CD4-positive, alpha-beta T cell treated with Interleukin-21 for 1 hour (primary cell): ENCODE measurements around the gene STRIP1.
A peak's percentile ranks its signal among the peaks of the same experiment; 100 is the strongest.
"Not testable (repeated sequence)": the region's sequence is repeated elsewhere in the genome, so short reads cannot be mapped to it uniquely, and the experiment has no call there.

Source experiments
- DNase-seq: peaks from one replicate; pipeline ENCODE4 v3.0.0-alpha.2; 2020

The STRIP1 gene

DNA sequence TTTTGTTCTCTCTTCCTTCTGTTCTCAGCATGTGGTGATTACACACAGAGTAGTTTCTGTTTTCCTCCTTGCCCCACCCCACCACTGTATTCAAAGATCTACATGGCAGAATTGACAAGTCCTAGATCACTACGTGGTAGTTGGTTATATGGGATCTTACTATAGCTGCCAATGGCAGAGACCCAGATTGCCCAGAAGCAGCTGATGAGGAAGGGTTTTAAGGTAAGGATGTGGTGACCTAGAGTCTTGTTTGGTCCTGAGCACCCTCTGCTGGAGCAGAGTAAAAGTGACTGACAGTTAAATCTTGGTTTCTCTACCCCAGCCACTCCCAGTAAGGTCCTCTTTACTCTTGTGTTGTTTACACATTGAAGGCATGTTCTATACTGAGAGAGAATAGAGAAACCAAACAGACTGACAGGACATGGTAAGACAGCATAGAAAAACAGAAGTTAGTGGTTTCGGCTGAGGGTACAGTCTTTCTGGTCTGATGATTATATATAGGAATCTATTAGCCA is 22.8 kb upstream of the STRIP1 start:
- DNase-seq: peak; percentile 62

DNA sequence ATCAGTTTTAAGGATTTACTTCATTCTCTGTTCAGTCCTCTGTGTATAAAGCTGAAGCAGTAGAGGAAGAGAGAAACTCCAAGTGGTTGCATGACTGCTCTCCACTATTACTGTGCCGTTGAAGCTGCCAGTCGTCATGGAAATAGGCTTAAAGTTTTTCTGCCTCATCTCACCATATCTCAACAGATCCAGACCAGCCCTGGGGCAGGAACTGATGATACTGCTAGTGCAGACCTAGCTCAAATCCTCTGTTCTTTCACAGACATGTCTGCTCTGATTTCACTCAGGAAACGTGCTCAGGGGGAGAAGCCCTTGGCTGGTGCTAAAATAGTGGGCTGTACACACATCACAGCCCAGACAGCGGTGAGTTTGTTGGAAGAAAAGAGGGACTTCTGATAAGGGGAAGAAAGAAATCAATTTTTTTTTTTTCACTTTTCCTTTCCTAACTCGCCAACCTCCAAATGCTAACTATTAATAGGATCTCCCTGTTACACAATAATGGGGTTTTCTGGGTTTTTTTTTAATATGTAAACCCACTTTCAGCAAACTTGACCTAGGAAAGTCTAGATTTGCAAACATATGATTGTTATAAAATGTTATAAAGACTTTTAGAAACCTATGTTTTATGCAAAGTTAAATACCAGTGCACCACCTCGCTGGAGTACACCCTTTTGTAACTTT is 22.2 kb upstream of the STRIP1 start:
- no peak for DNase-seq

DNA sequence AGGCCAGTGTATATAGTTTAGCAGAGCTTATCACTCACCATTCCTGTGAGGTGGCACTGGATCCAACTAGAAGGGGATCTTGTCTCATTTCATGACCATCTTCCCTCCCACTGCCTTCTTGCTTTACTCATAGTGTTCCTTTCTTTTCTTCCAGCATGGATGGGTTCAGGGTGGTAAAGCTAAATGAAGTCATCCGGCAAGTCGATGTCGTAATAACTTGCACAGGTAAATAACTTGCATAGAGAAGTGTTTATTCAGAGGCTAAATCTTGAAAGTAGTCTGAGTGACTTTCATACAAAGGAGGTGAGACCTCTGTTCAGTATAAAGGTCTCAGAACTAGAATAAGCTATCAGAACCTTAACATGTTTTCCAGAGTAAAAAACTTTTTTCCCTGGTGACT is 16.6 kb upstream of the STRIP1 start:
- no peak for DNase-seq

DNA sequence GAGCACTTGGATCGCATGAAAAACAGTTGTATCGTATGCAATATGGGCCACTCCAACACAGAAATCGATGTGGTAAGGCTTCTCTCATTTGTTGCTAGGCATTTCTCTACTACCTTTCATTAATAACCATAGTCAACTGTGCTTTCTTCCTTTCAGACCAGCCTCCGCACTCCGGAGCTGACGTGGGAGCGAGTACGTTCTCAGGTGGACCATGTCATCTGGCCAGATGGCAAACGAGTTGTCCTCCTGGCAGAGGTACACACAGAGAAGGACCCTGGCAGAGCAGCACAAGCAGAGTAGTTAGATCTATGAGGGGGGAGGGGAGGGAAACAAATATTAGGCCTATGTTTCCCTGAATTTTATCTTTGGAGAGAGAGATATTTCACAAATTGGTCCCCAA is 16.0 kb upstream of the STRIP1 start:
- DNase-seq: no peak

DNA sequence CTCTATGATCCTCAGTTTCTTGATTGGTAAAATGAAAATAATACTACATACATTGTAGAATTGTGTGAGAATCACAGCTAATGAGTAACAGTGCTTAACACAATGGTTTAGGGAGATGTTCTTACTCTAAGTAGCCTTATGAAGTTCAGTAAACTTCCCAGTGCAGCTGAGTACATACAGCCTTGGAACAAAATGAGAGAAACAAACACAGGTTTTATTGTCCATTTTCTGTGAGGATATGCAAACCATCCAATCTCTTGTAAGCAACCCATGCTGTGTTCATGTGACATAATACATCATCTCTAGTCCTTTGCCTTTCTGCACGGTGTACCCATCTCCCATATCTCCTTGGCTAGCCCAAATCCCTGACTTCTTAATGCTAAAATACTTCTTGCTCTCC is 14.7 kb upstream of the STRIP1 start:
- DNase-seq: no peak

DNA sequence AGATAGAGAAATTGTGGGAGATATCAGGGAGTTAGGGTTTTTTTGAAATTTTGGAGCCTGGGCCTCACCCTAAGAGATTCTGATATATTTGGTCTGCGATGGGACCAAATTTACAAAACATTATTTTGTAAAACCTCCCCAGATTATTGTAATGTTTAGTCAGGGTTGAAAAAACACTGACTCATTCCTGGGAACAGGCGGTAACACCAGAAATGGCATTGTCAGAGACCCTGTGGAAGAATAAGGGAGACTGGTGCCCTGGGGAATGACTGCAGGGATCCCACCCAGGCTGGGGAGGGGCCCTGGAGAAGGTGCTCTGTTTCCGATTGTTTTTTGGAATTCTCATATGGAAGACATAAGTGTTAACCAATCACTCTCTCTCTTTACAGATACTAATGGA is 13.1 kb upstream of the STRIP1 start:
- DNase-seq: no peak

DNA sequence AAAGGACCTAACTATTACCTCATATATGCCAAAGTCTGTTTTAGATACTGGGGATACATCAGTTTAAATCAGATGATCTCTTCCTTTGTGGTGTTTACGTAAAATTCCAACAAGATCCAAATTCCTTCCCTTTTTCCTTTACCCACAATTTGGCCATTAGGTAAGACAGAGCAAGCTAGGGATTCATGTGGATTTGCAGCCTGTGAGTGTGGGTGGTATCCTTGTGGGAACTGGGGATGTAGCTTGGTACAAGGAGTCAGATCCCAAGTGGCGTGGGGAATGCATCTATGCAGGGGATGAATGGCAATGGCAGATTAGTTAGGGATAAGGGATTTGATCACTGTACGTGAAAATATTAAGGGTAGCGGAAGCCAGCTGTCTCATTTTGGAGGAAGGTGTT is 9.8 kb upstream of the STRIP1 start:
- DNase-seq: no peak

DNA sequence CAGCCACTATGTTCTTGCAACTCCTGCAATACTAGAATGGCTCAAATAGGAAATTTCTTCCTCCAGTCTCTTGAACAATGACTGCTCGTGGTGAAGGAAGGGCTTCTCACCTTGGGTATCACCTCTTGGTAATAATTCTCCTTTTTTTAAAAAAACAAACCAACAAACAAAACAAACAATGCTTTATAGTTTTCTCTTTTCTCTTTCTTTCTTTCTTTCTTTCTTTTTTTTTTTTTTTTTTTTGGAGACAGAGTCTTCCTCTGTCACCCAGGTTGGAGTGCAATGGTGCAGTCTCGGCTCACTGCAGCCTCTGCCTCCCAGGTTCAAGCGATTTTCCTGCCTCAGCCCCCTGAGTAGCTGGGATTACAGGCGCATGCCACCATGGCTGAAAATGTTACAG is 3.7 kb upstream of the STRIP1 start:
- DNase-seq: not testable (repeated sequence)

DNA sequence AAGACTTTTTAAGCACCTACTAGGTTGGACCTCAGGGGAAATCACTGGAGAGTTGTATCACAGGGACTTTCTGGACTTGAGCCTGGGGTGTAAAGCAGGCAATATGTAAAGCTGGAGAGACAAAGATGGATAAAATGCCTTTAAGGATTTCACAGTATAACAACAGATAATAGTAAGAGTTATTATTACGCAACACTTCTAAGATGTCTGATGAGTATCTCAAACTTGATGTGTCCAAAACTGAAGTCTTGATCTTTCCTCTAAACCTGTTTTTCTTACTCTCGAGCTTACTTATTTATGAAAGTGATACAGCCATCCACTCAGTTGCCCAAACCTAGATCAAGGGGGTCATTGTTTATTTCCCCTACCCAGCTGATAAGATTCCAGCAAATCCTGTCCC is 2.1 kb upstream of the STRIP1 start:
- no peak for DNase-seq

DNA sequence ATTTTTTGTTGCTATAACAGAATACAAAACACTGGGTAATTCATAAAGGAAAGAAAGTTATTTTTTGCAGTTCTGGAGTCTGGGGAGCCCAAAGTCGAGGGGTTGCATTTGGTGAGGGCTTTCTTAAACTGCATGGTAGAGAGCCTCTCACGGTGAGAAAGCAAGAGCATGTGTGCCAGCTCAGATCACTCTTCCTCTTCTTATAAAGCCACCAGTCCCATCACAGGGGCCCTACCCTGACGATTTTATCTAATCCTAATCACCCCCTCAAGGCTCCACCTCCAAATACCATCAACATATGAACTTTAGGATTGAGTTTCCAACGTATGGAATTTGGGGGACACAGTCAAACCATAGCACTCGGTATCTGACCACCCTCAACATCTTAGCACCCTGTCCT is 1.0 kb upstream of the STRIP1 start:
- DNase-seq: no peak

DNA sequence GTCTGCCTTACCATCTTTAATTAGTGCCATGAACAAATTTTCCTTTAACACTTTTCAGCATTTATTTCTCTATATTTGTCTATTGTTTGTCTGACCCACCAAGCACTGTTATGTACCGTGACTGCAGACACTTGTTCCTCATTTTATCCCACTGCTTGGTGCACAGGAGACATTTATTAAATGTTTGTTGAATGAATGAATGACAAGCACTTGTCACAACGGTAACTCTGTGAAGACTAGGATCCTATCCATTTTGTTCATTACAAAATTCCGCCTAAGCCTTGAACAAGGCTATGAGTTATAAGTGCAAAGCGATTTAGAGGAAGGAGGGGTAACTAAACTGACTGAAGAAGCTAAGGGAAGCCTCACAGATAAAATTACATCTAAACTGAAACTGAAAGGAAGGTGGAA is 379 bp upstream of the STRIP1 start:
- DNase-seq: no peak

DNA sequence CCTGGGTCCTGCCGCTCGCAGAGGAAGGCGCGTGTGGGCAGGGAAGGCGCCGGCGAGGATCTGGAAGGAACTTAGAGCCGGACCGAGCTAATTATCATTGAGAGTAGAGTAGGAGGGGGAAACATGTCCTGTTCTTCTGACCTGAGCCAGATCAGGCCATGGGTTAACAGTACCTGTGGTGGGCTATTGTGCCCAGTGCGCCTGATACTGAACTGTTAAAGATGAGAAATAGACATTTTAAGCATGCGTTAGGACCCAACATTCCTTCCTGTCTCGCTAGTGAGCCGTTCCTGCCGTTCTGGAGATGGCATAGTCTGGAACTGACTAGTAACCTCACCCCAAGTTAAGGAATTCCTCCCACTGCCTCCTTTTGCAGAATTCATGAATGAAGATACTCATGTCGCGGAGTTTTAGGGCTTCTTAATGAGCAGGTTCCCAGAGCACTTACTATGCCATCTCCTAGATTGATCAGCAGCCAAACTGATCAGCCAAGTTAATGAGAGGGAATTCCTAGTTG is 870 bp downstream of the STRIP1 start:
- no peak for DNase-seq

DNA sequence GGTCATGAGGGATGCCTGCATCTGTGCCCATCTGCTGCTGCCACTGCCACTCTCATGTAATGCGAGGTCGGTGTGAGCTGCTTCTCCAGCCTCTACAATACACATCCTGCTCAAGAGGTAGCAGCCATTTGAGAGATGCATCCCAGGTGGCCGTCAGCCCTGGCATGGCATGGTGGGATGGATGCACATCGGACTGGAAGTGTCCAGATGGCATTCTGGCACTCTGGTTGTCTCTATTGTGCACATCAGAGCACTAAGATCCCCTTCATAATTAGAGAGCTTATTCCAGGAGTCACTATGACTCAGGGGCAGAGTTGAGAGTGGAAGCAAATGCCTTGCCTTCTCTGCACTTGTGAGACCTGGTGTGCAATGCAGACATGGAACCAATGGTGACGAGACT is 3.8 kb downstream of the STRIP1 start:
- DNase-seq: no peak

DNA sequence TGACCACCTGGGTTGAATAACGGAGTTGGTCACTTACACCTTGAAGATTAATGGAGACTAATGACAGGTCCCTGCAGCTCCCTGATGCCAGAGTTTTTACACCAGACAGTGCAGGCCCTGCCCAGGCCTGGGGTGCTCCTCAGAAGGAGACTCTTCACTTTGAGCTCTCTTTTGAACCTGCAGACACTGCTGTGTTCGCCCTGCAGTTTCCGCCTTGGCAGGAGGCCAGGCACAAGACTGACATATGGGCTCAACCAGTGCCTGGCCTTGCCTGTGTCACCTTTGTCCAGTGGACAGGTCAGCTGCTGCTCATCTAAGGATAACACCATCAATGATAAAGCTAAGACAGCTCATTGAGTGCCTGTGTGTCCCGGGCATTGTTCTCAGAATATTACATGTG is 5.2 kb downstream of the STRIP1 start:
- no peak for DNase-seq

DNA sequence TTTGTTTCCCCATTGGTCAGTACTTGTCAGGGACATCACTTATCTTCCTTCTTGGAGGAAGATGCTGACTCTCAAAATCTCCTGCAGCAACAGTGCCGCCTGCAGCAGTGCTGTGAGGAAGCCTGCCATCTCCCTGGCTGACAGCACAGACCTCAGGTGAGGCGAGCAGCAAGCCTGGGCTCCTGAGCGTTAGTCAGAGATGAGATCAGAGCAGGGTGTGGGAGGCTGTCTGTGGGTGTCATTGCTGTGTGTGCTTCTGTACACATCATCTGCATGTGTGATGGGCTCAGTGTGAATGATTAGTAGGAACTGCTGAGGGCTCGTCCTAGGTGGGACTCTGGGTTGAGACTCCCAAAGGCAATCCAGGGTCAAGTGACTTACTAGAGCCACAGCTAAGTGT is 6.1 kb downstream of the STRIP1 start:
- DNase-seq: no peak

DNA sequence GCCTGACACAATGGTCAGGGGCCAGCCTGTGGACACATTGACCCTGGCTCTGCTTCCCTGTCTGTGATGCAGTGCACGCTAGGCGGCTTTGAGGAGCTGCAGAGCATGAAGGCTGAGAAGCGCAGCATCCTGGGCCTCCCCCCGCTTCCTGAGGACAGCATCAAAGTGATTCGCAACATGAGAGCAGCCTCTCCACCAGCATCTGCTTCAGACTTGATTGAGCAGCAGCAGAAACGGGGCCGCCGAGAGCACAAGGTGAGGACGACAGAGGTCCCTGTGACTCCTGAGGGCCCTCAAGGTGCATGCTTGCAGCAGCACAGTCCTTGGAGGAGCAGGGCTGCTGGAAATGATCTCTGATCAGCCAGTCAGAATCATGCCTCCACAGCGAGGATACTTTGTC is 8.6 kb downstream of the STRIP1 start:
- DNase-seq: no peak

DNA sequence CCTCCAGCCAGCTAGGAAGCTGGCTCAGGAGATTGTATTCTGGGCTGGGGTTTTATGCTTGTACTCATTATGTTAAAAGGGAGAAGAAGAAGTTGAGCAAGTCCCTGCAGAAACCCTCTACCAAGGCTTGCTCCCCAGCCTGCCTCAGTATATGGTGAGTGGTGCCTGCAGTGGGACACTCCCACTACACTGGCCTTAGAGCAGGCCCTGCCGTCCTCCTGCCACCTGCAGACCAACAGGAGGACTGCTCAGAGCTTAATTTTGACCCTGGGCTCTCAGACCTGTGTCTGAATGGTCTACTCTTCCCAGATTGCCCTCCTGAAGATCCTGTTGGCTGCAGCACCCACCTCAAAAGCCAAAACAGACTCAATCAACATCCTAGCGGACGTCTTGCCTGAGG is 13.0 kb downstream of the STRIP1 start:
- no peak for DNase-seq

DNA sequence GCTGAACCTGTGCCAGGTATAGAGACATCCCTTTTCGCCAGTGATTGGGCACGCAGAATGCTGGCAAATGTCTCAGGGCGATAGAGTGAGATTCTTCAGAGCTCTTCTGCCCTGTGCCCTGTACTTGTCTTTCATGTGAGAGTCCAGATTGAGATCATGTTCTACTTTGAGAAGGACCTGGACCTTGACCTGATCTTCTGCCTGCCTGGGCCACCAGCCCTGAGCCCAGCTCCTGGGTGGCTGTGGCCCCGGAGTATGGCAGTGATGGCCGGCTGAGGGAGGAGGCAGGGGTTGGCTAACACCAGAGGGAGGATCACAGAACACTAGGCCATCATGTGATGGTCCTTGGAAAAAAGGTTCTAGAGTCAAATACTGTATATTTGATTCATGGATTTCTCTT is 13.8 kb downstream of the STRIP1 start:
- DNase-seq: no peak

DNA sequence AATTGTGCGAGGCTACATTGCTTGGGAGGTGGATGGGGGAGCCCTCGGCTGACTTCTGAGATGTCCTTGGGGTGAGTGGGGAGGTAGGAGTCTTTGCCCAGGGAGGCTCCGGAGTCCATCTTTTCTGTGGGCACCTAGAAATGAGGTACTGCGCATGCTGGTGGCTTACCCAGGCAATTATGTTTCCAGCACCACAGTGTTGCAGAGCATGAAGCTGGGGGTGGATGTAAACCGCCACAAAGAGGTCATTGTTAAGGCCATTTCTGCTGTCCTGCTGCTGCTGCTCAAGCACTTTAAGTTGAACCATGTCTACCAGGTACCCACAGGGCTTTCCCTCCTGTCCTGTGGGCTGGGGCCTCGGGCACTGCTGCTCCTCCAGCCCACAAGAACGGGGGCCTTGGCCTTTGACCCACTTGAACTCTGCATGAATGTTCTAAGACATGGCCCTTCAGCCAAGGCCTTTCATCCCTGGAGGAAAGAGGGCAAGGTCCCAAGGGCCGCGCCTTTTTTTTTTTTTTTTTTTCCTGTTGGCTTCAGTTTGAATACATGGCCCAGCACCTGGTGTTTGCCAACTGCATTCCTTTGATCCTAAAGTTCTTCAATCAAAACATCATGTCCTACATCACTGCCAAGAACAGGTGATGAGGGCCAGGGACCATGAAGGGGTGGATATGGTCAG is 14.6 kb downstream of the STRIP1 start:
- DNase-seq: no peak

DNA sequence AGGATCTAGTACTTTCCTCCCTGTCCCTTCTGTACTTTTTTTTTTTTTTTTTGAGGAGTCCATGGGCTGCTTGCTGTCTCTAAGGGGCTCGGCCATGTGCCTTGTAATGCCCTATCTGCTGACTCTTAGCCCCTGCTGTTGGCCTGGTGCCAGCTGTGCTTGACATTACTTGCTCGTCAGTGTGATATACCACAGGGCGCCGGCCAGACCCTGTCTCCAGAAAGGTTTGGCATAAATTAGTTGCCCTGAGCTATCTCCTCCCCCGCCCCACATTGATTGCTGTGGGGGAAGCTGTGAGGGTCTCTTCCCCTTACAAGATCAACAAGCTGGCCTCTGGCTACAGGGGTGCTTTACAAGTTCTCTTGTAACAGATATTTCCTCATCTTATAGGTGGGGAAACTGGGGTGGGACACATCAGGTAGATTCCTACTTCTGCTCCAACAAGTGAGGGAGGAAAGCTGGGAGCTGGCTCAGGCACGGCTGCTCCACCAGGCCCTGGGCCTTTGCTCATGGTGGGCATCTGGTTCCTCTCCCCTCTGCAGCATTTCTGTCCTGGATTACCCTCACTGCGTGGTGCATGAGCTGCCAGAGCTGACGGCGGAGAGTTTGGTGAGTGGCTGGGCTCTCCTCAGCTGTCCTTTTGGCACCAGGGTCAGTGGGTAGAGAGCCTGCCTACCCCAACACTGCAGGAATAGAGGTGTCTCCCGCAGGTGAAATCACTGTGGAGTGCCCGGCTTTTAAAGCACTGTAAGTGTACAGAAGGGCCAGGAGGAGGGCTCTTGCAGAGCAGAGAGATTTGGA is 15.6 kb downstream of the STRIP1 start:
- no peak for DNase-seq

DNA sequence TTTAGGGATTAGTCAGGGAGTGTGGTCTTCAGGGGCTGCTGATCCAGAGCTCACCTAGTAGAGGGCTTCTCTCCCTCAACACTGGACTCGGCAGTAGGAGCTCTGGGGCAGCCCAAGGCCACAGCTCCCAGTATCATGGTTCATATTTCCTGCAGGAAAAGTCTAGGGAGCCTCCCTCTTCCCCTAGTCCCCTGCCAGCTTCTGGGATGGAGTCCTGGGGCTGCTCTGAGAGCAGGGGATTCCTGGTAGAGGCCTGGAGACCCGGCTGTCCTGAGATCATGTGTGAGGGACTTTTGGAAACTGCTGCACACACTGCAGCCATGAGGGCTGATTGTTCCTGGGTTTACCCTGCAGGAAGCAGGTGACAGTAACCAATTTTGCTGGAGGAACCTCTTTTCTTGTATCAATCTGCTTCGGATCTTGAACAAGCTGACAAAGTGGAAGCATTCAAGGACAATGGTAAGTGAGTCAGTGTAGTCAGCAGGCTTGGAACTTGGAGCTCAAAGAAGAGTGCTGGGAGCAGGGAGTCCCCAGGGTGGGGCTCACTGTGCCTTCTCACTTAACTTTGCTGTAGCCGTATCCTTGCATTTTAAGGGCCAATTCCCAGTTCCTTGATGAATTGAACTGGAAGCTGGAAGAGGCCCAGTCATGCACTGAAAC is 16.3 kb downstream of the STRIP1 start:
- no peak for DNase-seq

DNA sequence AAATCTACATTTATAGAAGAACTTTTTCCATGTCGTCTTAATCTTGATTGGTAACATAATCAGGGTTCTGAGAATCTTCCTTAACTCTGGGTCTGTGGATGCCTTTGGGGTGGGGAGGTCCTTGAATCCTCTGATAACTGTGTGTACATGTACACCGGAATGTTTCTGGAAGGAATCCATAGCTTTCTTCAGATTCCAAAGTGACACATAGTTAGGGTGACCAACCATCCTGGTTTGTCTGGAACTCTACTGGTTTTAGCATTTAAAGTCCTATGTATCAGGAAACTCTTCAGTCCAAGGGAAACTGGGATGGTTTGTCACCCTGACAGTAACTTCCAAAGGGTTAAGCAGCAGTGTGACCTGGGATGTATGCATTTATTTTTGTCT is 16.8 kb downstream of the STRIP1 start:
- DNase-seq: no peak
